ENCODE data around the gene ACIN1.

DNA sequence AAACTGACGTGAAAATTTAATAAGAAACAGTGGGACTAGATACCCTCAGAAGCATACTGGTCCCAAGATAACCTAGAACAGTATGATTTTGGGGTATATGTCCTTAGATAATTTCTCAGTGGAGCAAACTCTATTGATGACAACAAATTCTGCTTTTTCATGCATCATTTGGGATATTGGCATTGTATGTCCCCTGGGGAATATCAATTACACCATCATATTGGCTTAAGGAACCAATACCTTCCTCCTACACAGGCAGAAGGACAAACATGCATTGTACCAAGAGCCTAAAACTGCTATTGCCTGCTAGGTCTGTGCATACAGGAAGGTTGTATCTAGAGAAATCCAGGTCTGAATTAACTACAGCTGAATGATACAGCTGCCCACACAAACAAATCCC, 20.0 kb downstream of the ACIN1 start:
- TF ChIP-seq, protein P1, sequence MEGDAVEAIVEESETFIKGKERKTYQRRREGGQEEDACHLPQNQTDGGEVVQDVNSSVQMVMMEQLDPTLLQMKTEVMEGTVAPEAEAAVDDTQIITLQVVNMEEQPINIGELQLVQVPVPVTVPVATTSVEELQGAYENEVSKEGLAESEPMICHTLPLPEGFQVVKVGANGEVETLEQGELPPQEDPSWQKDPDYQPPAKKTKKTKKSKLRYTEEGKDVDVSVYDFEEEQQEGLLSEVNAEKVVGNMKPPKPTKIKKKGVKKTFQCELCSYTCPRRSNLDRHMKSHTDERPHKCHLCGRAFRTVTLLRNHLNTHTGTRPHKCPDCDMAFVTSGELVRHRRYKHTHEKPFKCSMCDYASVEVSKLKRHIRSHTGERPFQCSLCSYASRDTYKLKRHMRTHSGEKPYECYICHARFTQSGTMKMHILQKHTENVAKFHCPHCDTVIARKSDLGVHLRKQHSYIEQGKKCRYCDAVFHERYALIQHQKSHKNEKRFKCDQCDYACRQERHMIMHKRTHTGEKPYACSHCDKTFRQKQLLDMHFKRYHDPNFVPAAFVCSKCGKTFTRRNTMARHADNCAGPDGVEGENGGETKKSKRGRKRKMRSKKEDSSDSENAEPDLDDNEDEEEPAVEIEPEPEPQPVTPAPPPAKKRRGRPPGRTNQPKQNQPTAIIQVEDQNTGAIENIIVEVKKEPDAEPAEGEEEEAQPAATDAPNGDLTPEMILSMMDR (conservative IDR thresholded peaks at IDR 0.05 in 1 of 2, IDR thresholded peaks at IDR 0.05 in 1 of 2; ENCODE audit: extremely low read depth in 1 of 2, insufficient read depth in 1 of 2, low read depth in 1 of 2, low read length in 2 of 2) = no peak
- no peak for TF ChIP-seq EZH2 (IDR thresholded peaks at IDR 0.05; ENCODE audit: borderline replicate concordance, low read length)

All from mammary epithelial cell (primary cell).